MCF 10A (cell line): ENCODE measurements around the gene MMAA. TPM values are rescaled to one million over a fixed set of nuclear protein-coding genes. Genes with fewer than 3 reads are reported as not detected.

ENCODE experiments used
- BruUV-seq: library from RNA; stranded (reverse); fragments of 400-500 nt; replicated peaks from 2 replicates; lab custom pipeline; 2021; lab: Mats Ljungman, UMichigan
- CTCF ChIA-PET: fragments of 300-600 bp; sonication (Branson Sonifier 250); formaldehyde crosslinking; extraction: SDS; loops from one replicate; lab custom pipeline; 2021; ENCODE audit warnings: antibody characterized with exemption, inconsistent platforms; lab: Yijun Ruan, JAX
- POLR2A ChIA-PET: fragments of 300-600, 350-650 bp; sonication (Branson Sonifier 250); formaldehyde crosslinking; extraction: SDS; loops from one replicate; lab custom pipeline; 2020; ENCODE audit warnings: antibody characterized with exemption, inconsistent platforms; lab: Yijun Ruan, JAX
- DNase-seq: peaks from one replicate; pipeline ENCODE4 v3.0.0-alpha.2; 2018; ENCODE audit not compliant: unreplicated experiment
- H3K27ac Mint-ChIP-seq: one replicate; pipeline ENCODE4 v1.8.0; 2022; ENCODE audit warnings: mild to moderate bottlenecking, low read depth, mixed read lengths; ENCODE audit not compliant: unreplicated experiment
- H3K27me3 Mint-ChIP-seq: one replicate; pipeline ENCODE4 v1.8.0; 2022; ENCODE audit warnings: mixed read lengths; ENCODE audit not compliant: insufficient read depth, unreplicated experiment
- H3K36me3 Mint-ChIP-seq: one replicate; pipeline ENCODE4 v1.8.0; 2022; ENCODE audit warnings: mild to moderate bottlenecking, moderate library complexity, mixed read lengths; ENCODE audit not compliant: insufficient read depth, unreplicated experiment
- H3K4me1 Mint-ChIP-seq: one replicate; pipeline ENCODE4 v1.8.0; 2022; ENCODE audit warnings: mixed read lengths; ENCODE audit not compliant: insufficient read depth, unreplicated experiment
- H3K4me3 Mint-ChIP-seq: one replicate; pipeline ENCODE4 v1.8.0; 2022; ENCODE audit warnings: mild to moderate bottlenecking, moderate library complexity, mixed read lengths; ENCODE audit not compliant: unreplicated experiment
- H3K9me3 Mint-ChIP-seq: one replicate; pipeline ENCODE4 v1.8.0; 2022; ENCODE audit warnings: mixed read lengths; ENCODE audit not compliant: unreplicated experiment
- intact Hi-C: fragments of 100-400 bp; cut with micrococcal nuclease; formaldehyde crosslinking; loops from 2 replicates; pipeline ENCODE4 v1.14.1; 2022
- total RNA-seq: library from RNA; stranded (reverse); gene quantifications from 2 replicates; pipeline ENCODE4 v1.2.3, GENCODE V29; 2022
- TF ChIP-seq, protein P1 (sequence below): fragments of 200-600 bp; IDR thresholded peaks from one replicate; pipeline ENCODE4 v1.8.0; 2022; ENCODE audit warnings: antibody characterized with exemption, mild to moderate bottlenecking; ENCODE audit not compliant: unreplicated experiment

MMAA gene
- total RNA-seq, 1 experiment from 2014 or later = 9.7 TPM

DNA sequence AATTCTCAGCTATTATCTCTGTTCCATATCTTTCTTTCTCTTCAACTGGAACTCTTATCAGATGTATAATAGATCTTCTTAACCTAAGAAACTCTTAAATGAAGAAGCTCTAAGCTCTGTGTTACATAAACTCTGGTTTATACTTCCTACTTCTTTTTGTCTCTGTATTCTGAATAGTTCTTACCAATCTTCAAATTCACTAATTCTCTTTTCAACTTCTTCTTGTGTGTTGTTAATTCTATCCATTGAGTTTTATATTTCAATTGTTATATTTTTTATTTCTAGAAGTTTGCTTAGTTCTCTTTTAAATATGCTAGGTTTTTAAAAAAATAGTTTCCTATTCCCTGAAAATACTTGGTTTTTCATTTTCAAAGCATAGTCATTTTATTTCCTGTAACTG, 13.2 kb upstream of the MMAA start:
- no peaks in the 10 kb centered on the region for H3K27me3 Mint-ChIP-seq
- intact Hi-C loops = no loop called here
- ChIA-PET POLR2A (no interaction called here), CTCF (interaction anchor here (1.1 kb wide), 1 partner anchor 372 kb away, joined by 5 read pairs; no protein-coding TSS in a partner anchor)
- DNase-seq = no peak
- H3K27ac Mint-ChIP-seq = no peak overlapping the region
- no peaks in the 10 kb centered on the region for H3K4me1 Mint-ChIP-seq
- H3K36me3 Mint-ChIP-seq = no peaks in the 10 kb centered on the region
- no TSS peak for BruUV-seq
- no peaks in the 10 kb centered on the region for H3K9me3 Mint-ChIP-seq
- H3K4me3 Mint-ChIP-seq = no peak overlapping the region
- TF ChIP-seq, protein P1, sequence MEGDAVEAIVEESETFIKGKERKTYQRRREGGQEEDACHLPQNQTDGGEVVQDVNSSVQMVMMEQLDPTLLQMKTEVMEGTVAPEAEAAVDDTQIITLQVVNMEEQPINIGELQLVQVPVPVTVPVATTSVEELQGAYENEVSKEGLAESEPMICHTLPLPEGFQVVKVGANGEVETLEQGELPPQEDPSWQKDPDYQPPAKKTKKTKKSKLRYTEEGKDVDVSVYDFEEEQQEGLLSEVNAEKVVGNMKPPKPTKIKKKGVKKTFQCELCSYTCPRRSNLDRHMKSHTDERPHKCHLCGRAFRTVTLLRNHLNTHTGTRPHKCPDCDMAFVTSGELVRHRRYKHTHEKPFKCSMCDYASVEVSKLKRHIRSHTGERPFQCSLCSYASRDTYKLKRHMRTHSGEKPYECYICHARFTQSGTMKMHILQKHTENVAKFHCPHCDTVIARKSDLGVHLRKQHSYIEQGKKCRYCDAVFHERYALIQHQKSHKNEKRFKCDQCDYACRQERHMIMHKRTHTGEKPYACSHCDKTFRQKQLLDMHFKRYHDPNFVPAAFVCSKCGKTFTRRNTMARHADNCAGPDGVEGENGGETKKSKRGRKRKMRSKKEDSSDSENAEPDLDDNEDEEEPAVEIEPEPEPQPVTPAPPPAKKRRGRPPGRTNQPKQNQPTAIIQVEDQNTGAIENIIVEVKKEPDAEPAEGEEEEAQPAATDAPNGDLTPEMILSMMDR = no peak

DNA sequence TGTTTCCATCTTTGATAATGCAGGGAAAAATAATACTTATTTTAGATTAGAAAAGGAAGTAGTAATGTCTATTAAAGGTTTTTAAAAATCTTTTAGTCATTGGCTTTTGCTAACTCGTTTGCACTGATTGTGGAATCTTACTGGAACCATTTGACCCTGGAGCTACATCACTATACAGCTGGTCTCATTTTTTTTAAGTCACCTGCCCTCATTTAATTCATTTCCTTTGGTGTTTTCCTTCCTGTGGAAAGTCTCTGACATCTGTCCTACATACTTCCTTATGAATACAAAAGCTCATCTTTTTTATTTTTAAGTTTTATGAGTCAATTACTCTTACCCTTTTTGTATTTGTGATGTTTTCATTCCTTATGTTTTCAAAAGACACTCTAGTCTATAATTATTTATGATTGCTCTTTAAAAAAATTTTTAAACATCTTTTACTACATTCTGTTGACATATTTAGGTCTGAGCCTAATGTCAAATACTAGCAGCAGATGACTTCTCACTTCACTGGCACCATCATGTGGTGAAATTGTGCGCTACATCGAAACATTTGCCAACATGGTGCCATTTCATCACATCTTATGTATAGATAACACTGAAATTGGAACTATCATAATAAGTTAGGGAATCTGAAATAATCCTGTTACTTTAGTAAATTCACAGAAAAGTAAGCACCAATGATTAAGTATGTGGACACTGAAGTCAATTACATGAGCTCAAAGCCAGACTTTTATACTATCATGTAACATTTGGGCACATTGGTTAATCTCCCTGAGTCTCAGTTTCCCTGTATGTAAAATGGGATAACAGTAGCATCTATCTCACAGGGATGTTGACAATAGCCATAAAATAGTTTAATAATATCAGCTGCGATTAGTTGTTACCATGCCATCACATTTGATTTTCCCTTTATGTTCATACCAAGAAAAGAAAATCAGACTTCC, 9.4 kb upstream of the MMAA start:
- POLR2A ChIA-PET = interaction anchor here (0.7 to 1.7 kb wide), 3 partner anchors 10 to 429 kb away, joined by 3 to 6 read pairs (median 3); no protein-coding TSS in a partner anchor
- H3K4me1 Mint-ChIP-seq = no peaks in the 10 kb centered on the region
- peak; percentile 83 for DNase-seq

DNA sequence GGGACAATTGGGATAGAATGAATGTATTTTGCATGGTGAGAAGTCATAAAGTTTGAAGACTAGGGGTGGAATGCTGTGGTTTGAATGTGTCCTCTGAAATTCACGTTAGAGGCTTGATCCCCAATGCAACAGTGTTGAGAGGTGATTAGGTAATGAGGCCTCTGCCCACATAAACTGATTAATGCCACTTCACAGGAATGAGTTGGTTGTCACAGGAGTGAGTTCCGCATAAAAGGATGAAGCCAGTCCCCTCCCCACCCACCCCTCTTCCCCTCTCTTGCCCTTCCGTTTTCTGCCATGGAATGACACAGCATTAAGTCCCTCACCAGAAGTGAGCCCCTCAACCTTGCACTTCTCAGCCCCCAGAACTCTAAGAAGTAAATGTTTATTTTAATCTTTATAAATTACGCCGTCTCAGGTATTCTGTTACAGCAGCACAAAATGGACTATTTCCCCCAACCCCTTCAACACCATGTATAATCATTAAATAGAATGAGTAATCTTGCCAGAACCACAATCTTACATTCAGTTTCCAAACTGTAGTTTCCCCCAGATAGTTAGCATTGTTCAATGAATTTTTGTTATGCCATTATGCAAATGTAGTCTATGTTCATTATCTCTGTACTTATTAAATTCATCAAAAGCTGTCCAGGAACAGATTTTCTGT, 5.5 kb upstream of the MMAA start:
- TF ChIP-seq, protein P1 = no peak
- no peak for DNase-seq
- Mint-ChIP-seq H3K4me1 (no peaks in the 10 kb centered on the region), H3K36me3 (peaks cover 2% of the 10 kb centered on the region), H3K9me3 (no peaks in the 10 kb centered on the region), H3K4me3 (no peak overlapping the region), H3K27me3 (no peaks in the 10 kb centered on the region), H3K27ac (no peak overlapping the region)
- ChIA-PET POLR2A (interaction anchor here (0.9 kb wide), 1 partner anchor 458 kb away, joined by 3 read pairs; no protein-coding TSS in a partner anchor), CTCF (interaction anchor here (0.6 to 6.1 kb wide), 6 partner anchors 167 to 825 kb away, joined by 3 to 78 read pairs (median 10); no protein-coding TSS in a partner anchor)
- intact Hi-C loops = loop anchor here (10.0 kb wide), 5 partner anchors 441 to 1481 kb away; partner anchors contain the start of genes ABCE1 and ANAPC10
- no TSS peak for BruUV-seq

More for the DNA sequence above, 9.4 kb upstream of the MMAA start:
- H3K4me3 Mint-ChIP-seq = no peak overlapping the region
- TF ChIP-seq, protein P1 = peak; percentile 77
- CTCF ChIA-PET = interaction anchor here (0.5 to 2.3 kb wide), 32 partner anchors 8 to 1587 kb away, joined by 3 to 60 read pairs (median 4); no protein-coding TSS in a partner anchor
- no peaks in the 10 kb centered on the region for H3K27me3 Mint-ChIP-seq
- BruUV-seq = no TSS peak
- H3K9me3 Mint-ChIP-seq = no peaks in the 10 kb centered on the region
- H3K36me3 Mint-ChIP-seq = no peaks in the 10 kb centered on the region
- intact Hi-C loops = loop anchor here (1.0 to 10.0 kb wide), 10 partner anchors 52 to 1485 kb away; partner anchors contain the start of genes ABCE1, ANAPC10 and SMAD1
- no peak overlapping the region for H3K27ac Mint-ChIP-seq
